UCSD-AML1 (cell line): ENCODE results near the gene SRD5A2.

Experiments used
- DNase-seq: peaks from one replicate; lab custom pipeline; 2025; ENCODE audit not compliant: unreplicated experiment; lab: John Stamatoyannopoulos, UW

The SRD5A2 gene

GRCh38 chr2:31580321-31581117 is at the start of gene SRD5A2:
SRD5A2 (minus strand) TSS chr2:31580938; CDS start chr2:31580900, 38 bp downstream.
- no peak for DNase-seq

GRCh38 chr2:31606509-31606908 is 25.8 kb upstream of the SRD5A2 start:
- DNase-seq, result no peak

- no peak for DNase-seq
These were observed 18.0 kb upstream of the SRD5A2 start for GRCh38 chr2:31598694-31599093.

- DNase-seq, result no peak
These were observed 5.5 kb upstream of the SRD5A2 start for GRCh38 chr2:31586230-31586629.

GRCh38 chr2:31581124-31581795 is 522 bp upstream of the SRD5A2 start:
- no peak for DNase-seq

GRCh38 chr2:31579996-31580320 is 780 bp downstream of the SRD5A2 start:
- no peak for DNase-seq

- DNase-seq, result no peak
These were observed 2.4 kb downstream of the SRD5A2 start for GRCh38 chr2:31578316-31578715.

- no peak for DNase-seq
These were observed 3.6 kb downstream of the SRD5A2 start for GRCh38 chr2:31577143-31577542.

GRCh38 chr2:31568585-31569201 is 12.0 kb downstream of the SRD5A2 start:
- no peak for DNase-seq

GRCh38 chr2:31567679-31568078 is 13.1 kb downstream of the SRD5A2 start:
- no peak for DNase-seq

GRCh38 chr2:31563273-31563839 is 17.4 kb downstream of the SRD5A2 start:
- DNase-seq, result no peak

GRCh38 chr2:31561823-31562222 is 18.9 kb downstream of the SRD5A2 start:
- DNase-seq, result no peak

- no peak for DNase-seq
These were observed 22.1 kb downstream of the SRD5A2 start for GRCh38 chr2:31558401-31559295.

GRCh38 chr2:31556940-31557339 is 23.8 kb downstream of the SRD5A2 start:
- DNase-seq, result no peak

- no peak for DNase-seq
These were observed 24.6 kb downstream of the SRD5A2 start for GRCh38 chr2:31555967-31556706.

GRCh38 chr2:31553362-31553761 is 27.4 kb downstream of the SRD5A2 start:
- no peak for DNase-seq

GRCh38 chr2:31547485-31547884 is 33.3 kb downstream of the SRD5A2 start:
- DNase-seq, result no peak

- DNase-seq, result no peak
These were observed 38.9 kb downstream of the SRD5A2 start for GRCh38 chr2:31541853-31542252.

GRCh38 chr2:31539505-31539904 is 41.2 kb downstream of the SRD5A2 start:
- DNase-seq, result no peak

GRCh38 chr2:31535768-31536167 is 45.0 kb downstream of the SRD5A2 start:
- DNase-seq, result no peak
